ENCODE data around the gene RNF115.
"Not testable (repeated sequence)": the region's sequence is repeated elsewhere in the genome, so short reads cannot be mapped to it uniquely, and the experiment has no call there.

RNF115 gene

GRCh38 chr1:145777357-145778145, 46.3 kb downstream of the RNF115 start:
- no peak for DNase-seq (ENCODE audit: low spot score)

- no peak for DNase-seq (ENCODE audit: low spot score)
These were observed 50.5 kb downstream of the RNF115 start for GRCh38 chr1:145773423-145773822.

- DNase-seq (ENCODE audit: low spot score): no peak
These were observed 52.8 kb downstream of the RNF115 start for GRCh38 chr1:145771056-145771455.

- not testable (repeated sequence) for DNase-seq (ENCODE audit: low spot score)
These were observed 55.9 kb downstream of the RNF115 start for GRCh38 chr1:145768004-145768403.

- DNase-seq (ENCODE audit: low spot score): not testable (repeated sequence)
These were observed 57.0 kb downstream of the RNF115 start for GRCh38 chr1:145766926-145767325.

- DNase-seq (ENCODE audit: low spot score): not testable (repeated sequence)
These were observed 58.1 kb downstream of the RNF115 start for GRCh38 chr1:145765585-145766360.

- DNase-seq (ENCODE audit: low spot score): not testable (repeated sequence)
These were observed 58.8 kb downstream of the RNF115 start for GRCh38 chr1:145765127-145765526.

GRCh38 chr1:145764231-145764940, 59.5 kb downstream of the RNF115 start:
- not testable (repeated sequence) for DNase-seq (ENCODE audit: low spot score)

GRCh38 chr1:145762001-145762400, 61.9 kb downstream of the RNF115 start:
- not testable (repeated sequence) for DNase-seq (ENCODE audit: low spot score)

GRCh38 chr1:145761498-145761897, 62.4 kb downstream of the RNF115 start:
- not testable (repeated sequence) for DNase-seq (ENCODE audit: low spot score)

- not testable (repeated sequence) for DNase-seq (ENCODE audit: low spot score)
These were observed 63.4 kb downstream of the RNF115 start for GRCh38 chr1:145760395-145760949.

- no peak for DNase-seq (ENCODE audit: low spot score)
These were observed 64.2 kb downstream of the RNF115 start for GRCh38 chr1:145759721-145760120.

- DNase-seq (ENCODE audit: low spot score): no peak
These were observed 65.3 kb downstream of the RNF115 start for GRCh38 chr1:145758575-145758974.

GRCh38 chr1:145758116-145758515, 65.8 kb downstream of the RNF115 start:
- no peak for DNase-seq (ENCODE audit: low spot score)

- DNase-seq (ENCODE audit: low spot score): no peak
These were observed 66.5 kb downstream of the RNF115 start for GRCh38 chr1:145757420-145757819.

- DNase-seq (ENCODE audit: low spot score): no peak
These were observed 72.3 kb downstream of the RNF115 start for GRCh38 chr1:145751491-145752037.

- DNase-seq (ENCODE audit: low spot score): no peak
These were observed 73.5 kb downstream of the RNF115 start for GRCh38 chr1:145750426-145750825.

GRCh38 chr1:145747398-145748247, 76.3 kb downstream of the RNF115 start:
- no peak for DNase-seq (ENCODE audit: low spot score)

- no peak for DNase-seq (ENCODE audit: low spot score)
These were observed 83.6 kb downstream of the RNF115 start for GRCh38 chr1:145740269-145740668.

GRCh38 chr1:145736191-145736590, 87.7 kb downstream of the RNF115 start:
- no peak for DNase-seq (ENCODE audit: low spot score)

- DNase-seq (ENCODE audit: low spot score): no peak
These were observed 93.0 kb downstream of the RNF115 start for GRCh38 chr1:145730900-145731299.
